Fibroblast of pulmonary artery (primary cell): ENCODE measurements around the gene UBXN1.

Source experiments
- DNase-seq: peaks from one replicate; pipeline ENCODE4 v3.0.0-alpha.2; 2010; ENCODE audit warnings: low read depth
- H3K4me3 ChIP-seq: replicated peaks from 2 replicates; pipeline ENCODE4 v1.5.1; 2011; ENCODE audit warnings: low read depth, mild to moderate bottlenecking, control low read depth, low read length, moderate library complexity
- CTCF ChIP-seq: IDR thresholded peaks from 2 replicates; pipeline ENCODE4 v1.5.1; 2011; ENCODE audit warnings: mild to moderate bottlenecking, control low read depth, low read length, inconsistent platforms; ENCODE audit errors: missing control alignments

The UBXN1 gene

GRCh38 chr11:62715150-62716130 is 36.6 kb upstream of the UBXN1 start:
- DNase-seq, result no peak
- no peak overlapping the region for H3K4me3 ChIP-seq
- no peak for TF ChIP-seq CTCF

DNA sequence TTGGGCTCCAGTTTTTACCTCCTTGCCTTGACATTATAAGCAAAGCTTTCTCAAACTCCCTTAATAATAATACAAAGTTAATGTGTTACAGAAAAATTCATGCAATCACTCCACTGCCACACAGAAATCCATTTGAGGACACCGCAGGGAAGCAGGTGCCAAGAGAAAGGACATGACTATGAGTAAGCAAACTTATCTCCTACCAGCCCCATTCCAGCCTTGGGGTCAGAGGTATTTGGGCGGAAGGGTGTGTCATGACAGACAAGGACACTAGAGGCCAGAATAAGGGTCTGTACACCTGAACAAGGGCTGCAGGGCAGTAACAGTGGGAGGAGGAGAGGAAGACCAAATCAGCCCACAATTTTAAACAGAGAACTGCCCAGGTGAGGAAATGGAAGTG is 34.5 kb upstream of the UBXN1 start:
- no peak overlapping the region for H3K4me3 ChIP-seq
- no peak for TF ChIP-seq CTCF

GRCh38 chr11:62712861-62713260 is 34.0 kb upstream of the UBXN1 start:
- no peak for TF ChIP-seq CTCF
- DNase-seq, result no peak
- H3K4me3 ChIP-seq, result no peak overlapping the region

More for the DNA sequence above, 34.5 kb upstream of the UBXN1 start:
- no peak for DNase-seq

GRCh38 chr11:62712276-62712812 is 33.5 kb upstream of the UBXN1 start:
- H3K4me3 ChIP-seq, result no peak overlapping the region
- no peak for TF ChIP-seq CTCF

GRCh38 chr11:62710001-62710345 is 31.1 kb upstream of the UBXN1 start:
- peak overlapping the region; percentile 58 for H3K4me3 ChIP-seq
- DNase-seq, result peak; percentile 31
- no peak for TF ChIP-seq CTCF

More at GRCh38 chr11:62712276-62712812, 33.5 kb upstream of the UBXN1 start:
- DNase-seq, result no peak

DNA sequence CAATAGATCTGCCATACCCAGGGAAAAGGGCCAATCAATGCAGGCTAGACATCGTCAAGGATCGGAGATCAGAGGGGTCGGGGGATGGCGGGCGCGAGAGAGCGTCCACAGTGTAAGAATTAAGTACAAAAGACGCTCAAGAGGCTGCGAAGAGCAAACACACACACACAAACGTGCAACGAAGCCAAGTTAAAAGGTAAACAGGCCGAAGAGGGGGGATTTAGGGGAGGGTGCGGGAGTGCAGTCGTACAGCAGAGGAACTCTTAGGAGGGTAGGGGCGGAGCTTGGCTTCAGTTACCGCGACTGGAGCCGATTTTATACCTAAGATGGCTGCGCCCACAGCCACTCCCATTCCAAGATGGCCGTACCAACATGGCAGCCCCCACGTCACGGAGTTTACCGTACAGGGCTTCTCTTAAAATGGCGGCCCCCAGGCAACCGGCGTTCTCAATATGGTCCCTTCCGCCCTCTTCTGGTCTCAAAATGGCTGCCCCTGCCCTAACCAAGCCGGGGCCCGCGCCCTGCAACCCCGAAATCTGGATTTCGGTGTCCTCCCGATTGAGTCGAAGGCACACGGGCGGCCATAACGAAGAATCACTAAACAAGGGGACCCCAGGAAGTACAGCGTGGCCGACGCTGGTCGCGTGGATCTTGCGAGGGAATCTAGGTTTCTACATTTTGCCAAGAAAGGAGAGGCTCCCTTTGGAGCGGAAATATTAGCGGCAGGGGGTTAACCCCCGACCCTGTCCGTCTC is 30.6 kb upstream of the UBXN1 start:
- TF ChIP-seq CTCF, result no peak
- peak overlapping the region; percentile 58 for H3K4me3 ChIP-seq
- peak; percentile 98 for DNase-seq
